Adrenal gland (tissue), 12 donors: Measurements from ENCODE around the gene AGO1. TPM values are rescaled to one million over a fixed set of nuclear protein-coding genes. Genes with fewer than 3 reads are reported as not detected.

ENCODE experiments used
- DNase-seq, 7 donors: peaks; one replicate each; pipeline ENCODE4 v3.0.0-alpha.2; 2019 to 2020
- H3K27ac ChIP-seq, 5 donors: fragments of 200-600 bp; sonication (generic) in 4 of 5; 1 replicate in 3 of 5; 2 replicates in 2 of 5; pipeline versions ENCODE4 v1.5.1 to v1.8.0; 2016 to 2020; ENCODE audit warnings: mild to moderate bottlenecking in 1 of 5
- H3K27me3 ChIP-seq: fragments of 200-600 bp; 2 replicates; pipeline ENCODE4 v1.8.0; 2021
- H3K36me3 ChIP-seq, 2 donors: fragments of 200-600 bp; replicated peaks in 1 of 2; 1 replicate in 1 of 2; 2 replicates in 1 of 2; pipeline versions ENCODE4 v1.5.1 to v1.8.0; 2018 to 2022
- H3K4me1 ChIP-seq, 2 donors: fragments of 200-600 bp; replicated peaks in 1 of 2; 1 replicate in 1 of 2; 2 replicates in 1 of 2; pipeline versions ENCODE4 v1.5.1 to v1.8.0; 2018 to 2021
- H3K4me3 ChIP-seq, 4 donors: fragments of 200-600 bp; sonication (generic) in 3 of 4; one replicate each; pipeline ENCODE4 v1.5.1; 2016 to 2018
- H3K9me3 ChIP-seq, 3 donors: fragments of 200-600 bp; sonication (generic) in 1 of 3; replicated peaks in 1 of 3; 1 replicate in 2 of 3; 2 replicates in 1 of 3; pipeline versions ENCODE4 v1.5.1 to v1.8.0; 2016 to 2021
- CTCF ChIP-seq, 6 experiments: fragments of 450-650 bp in 4 of 6; fragments of 200-600 bp in 2 of 6; sonication (generic) in 1 of 6; IDR thresholded peaks; 1 replicate in 5 of 6; 2 replicates in 1 of 6; pipeline versions ENCODE4 v1.5.1 to v1.8.0; 2016 to 2021; ENCODE audit warnings: antibody characterized with exemption in 6 of 6, mild to moderate bottlenecking in 2 of 6, moderate library complexity in 1 of 6
- POLR2A ChIP-seq, 2 donors: fragments of 450-650 bp; IDR thresholded peaks; one replicate each; pipeline ENCODE4 v1.6.1; 2017; ENCODE audit warnings: antibody characterized with exemption in 2 of 2, mild to moderate bottlenecking in 2 of 2, moderate library complexity in 1 of 2
- WGBS, 4 donors: extraction: QIAGEN DNeasy Blood & Tissue Kit in 2 of 4; methylation state at CpG; one replicate each; pipeline versions ENCODE4 v1.1.5 to v1.1.7; 2013 to 2017; 5-methylcytosine and 5-hydroxymethylcytosine counted together
- intact Hi-C, 2 donors: fragments of 100-400 bp; cut with DNase I; formaldehyde crosslinking; loops; one replicate each; pipeline versions ENCODE4 v1.14.1 to v1.15.0; 2022 to 2023
- polyA plus RNA-seq, 3 donors: library from polyadenylated mRNA; stranded (reverse); fragments of 200-250 nt in 2 of 3; fragments of 350-450 nt in 1 of 3; fragmentation: Illumina TruSeq in 1 of 3; extraction: RNeasy Lipid Tissue Mini Kit (QIAGEN cat#74804) in 1 of 3; gene quantifications; one replicate each; pipeline ENCODE4 v1.2.3, GENCODE V29; 2013 to 2014
- total RNA-seq, 9 donors: library from RNA; depleted of rRNA in 4 of 9; stranded (reverse); fragments of >200 nt in 4 of 9; fragments of 120-200 nt in 1 of 9; fragmentation: NEBNext Ultra II Directional in 1 of 9; extraction: Animal tissue kit (Norgen Biotek cat#: 25700) in 1 of 9; gene quantifications; one replicate each; pipeline versions ENCODE4 v1.1.0 to v1.2.4, GENCODE V29; 2013 to 2023
- donor health status: healthy with polysubstance abuse.
- donor health status: Bipolar disorder and iron deficiency.
- donor health status: DM: yes; HTN: yes; CAD: no.
- donor health status: DM: no; HTN: no; CAD: no.
- donor health status: DM: no; HTN: no; CAD: no.
- donor health status: DM: yes; HTN: yes; CAD: no.

Gene AGO1
- total and polyA plus RNA-seq, 12 donors, result 4.5 to 51.1 (median 33.8) TPM

- Histone ChIP-seq H3K9me3 (no peaks in the 10 kb centered on the region), H3K27me3 (no peaks in the 10 kb centered on the region), H3K4me1 (no peaks in the 10 kb centered on the region), H3K36me3 (peaks cover 0 to 60% of the 10 kb centered on the region in 2 donors), H3K27ac (no peak overlapping the region), H3K4me3 (no peak overlapping the region)
- no peak for DNase-seq
- TF ChIP-seq POLR2A (IDR thresholded peaks at IDR 0.05) (no peak), CTCF (IDR thresholded peaks at IDR 0.05) (no peak)
- intact Hi-C loops, result no loop called here
- 53 to 68% (median 57%) methylated on average over 2 of the region's 2 CpGs for WGBS, 4 donors
Observed at GRCh38 chr1:35835398-35835797, 47.6 kb upstream of the AGO1 start.

- H3K27me3 ChIP-seq, result no peaks in the 10 kb centered on the region
- H3K4me3 ChIP-seq, result no peak overlapping the region
- H3K27ac ChIP-seq, result no peak overlapping the region
- H3K9me3 ChIP-seq, result no peaks in the 10 kb centered on the region
- no peaks in the 10 kb centered on the region for H3K4me1 ChIP-seq
- intact Hi-C loops, result no loop called here
- DNase-seq, result no peak
- WGBS, 4 donors, result 89 to 100% (median 99%) methylated on average over 1 of the region's 1 CpG
- no peak for TF ChIP-seq POLR2A (IDR thresholded peaks at IDR 0.05)
- peaks cover 0 to 61% of the 10 kb centered on the region in 2 donors for H3K36me3 ChIP-seq
Observed at GRCh38 chr1:35836734-35837133, 46.3 kb upstream of the AGO1 start.

DNA sequence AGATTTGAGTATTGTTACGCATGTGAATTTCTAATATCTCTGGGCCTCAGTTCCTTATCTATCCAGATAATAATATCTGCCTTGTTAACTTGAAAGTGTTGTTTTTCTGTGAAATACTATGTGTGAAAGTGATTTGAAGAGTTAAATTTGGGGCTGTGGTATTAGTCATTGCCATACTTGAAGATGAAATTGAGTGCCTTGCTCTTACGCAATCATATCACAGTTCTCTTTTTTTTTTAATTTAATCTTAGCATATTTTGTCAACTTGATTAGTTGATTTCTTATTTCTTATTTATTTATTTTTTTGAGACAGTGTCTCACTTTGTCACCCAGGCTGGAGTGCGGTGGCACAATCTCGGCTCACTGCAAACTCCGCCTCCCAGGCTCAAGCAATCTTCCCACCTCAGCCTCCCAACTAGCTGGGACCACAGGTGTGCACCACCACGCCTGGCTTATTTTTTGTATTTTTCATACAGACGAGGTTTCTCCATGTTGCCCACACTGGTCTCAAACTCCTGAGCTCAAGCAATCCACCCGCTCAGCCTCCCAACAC, 44.2 kb upstream of the AGO1 start:
- H3K4me3 ChIP-seq, result no peak overlapping the region
- peaks cover 0 to 64% of the 10 kb centered on the region in 2 donors for H3K36me3 ChIP-seq
- H3K27ac ChIP-seq, result no peak overlapping the region
- no peak for TF ChIP-seq POLR2A (IDR thresholded peaks at IDR 0.05)
- intact Hi-C loops, result no loop called here
- no peaks in the 10 kb centered on the region for H3K27me3 ChIP-seq
- WGBS, 4 donors, result 89 to 95% (median 92%) methylated on average over 8 of the region's 8 CpGs
- peak in 1 of 7 donors; percentile 36 for DNase-seq
- H3K9me3 ChIP-seq, result no peaks in the 10 kb centered on the region
- H3K4me1 ChIP-seq, result no peaks in the 10 kb centered on the region

DNA sequence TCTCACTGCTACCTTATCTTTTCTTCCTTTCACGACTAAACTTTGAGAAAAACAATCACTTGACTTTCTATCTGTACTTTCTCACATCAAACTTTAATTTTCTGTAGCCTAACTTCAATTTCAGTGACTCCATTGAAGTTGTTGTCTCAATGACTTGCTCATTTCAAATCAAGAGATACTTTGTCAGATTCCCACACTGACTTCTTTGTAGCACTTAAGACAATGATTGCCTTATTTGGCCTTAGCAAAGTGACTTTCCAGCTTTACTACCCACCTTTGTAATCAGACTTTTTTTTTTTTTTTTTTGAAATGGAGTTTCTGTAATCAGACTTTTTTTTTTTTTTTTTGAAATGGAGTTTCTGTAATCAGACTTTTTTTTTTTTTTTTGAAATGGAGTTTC, 38.2 kb upstream of the AGO1 start:
- Histone ChIP-seq H3K4me1 (peaks cover 0 to 3% of the 10 kb centered on the region in 2 donors), H3K4me3 (no peak overlapping the region), H3K36me3 (peaks cover 0 to 41% of the 10 kb centered on the region in 2 donors), H3K27ac (no peak overlapping the region), H3K9me3 (no peaks in the 10 kb centered on the region), H3K27me3 (no peaks in the 10 kb centered on the region)
- DNase-seq, result no peak
- 81 to 87% (median 82%) methylated on average over 1 of the region's 1 CpG for WGBS, 4 donors
- TF ChIP-seq POLR2A (IDR thresholded peaks at IDR 0.05) (no peak), CTCF (IDR thresholded peaks at IDR 0.05) (no peak)
- intact Hi-C loops, result no loop called here

DNA sequence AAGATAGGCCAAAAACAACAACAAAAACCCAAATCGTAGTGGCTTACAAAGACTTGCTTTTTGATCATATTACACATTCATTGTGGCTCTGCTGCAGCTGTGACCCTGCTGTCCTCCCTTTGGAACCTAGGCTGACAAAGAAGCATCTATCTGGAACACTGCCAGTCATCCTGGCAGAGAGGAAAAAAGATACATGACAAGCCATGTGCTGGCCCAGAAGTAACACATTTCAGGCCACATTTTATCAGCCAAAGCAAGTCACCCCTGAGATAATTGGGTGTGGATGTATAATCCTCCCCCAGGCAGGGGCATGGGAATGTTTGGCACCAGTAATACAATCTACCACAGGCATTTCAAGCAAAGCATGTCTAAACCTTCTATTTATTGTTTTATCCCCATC, 37.2 kb upstream of the AGO1 start:
- H3K9me3 ChIP-seq, result no peaks in the 10 kb centered on the region
- intact Hi-C loops, result no loop called here
- peaks cover 0 to 41% of the 10 kb centered on the region in 2 donors for H3K36me3 ChIP-seq
- H3K4me3 ChIP-seq, result no peak overlapping the region
- peak in 2 of 7 donors; percentile 15 to 45 for DNase-seq
- WGBS, 4 donors, result 32 to 69% (median 45%) methylated on average over 1 of the region's 1 CpG
- no peaks in the 10 kb centered on the region for H3K27me3 ChIP-seq
- TF ChIP-seq CTCF (IDR thresholded peaks at IDR 0.05), result no peak
- TF ChIP-seq POLR2A (IDR thresholded peaks at IDR 0.05), result no peak
- H3K27ac ChIP-seq, result no peak overlapping the region
- peaks cover 0 to 3% of the 10 kb centered on the region in 2 donors for H3K4me1 ChIP-seq
